WERI-Rb-1 (cell line): ENCODE results near the gene EBF3.

Experiments
- DNase-seq: peaks from one replicate; pipeline ENCODE4 v3.0.0-alpha.2; 2020
- H3K27ac ChIP-seq: fragments of 250-450 bp; sonication (Bioruptor Pico); 2 replicates; pipeline ENCODE4 v1.5.1; 2020; ENCODE audit warnings: mild to moderate bottlenecking, moderate library complexity
- H3K27me3 ChIP-seq: fragments of 250-450 bp; sonication (Bioruptor Pico); 2 replicates; pipeline ENCODE4 v1.5.1; 2021; ENCODE audit warnings: mild to moderate bottlenecking, low read depth, moderate library complexity; ENCODE audit not compliant: insufficient read depth, severe bottlenecking
- H3K36me3 ChIP-seq: fragments of 250-450 bp; sonication (Bioruptor Pico); 2 replicates; pipeline ENCODE4 v1.5.1; 2020; ENCODE audit warnings: mild to moderate bottlenecking, moderate library complexity
- H3K4me3 ChIP-seq: 2 replicates; pipeline ENCODE4 v1.5.1; 2011; ENCODE audit warnings: low read depth, mild to moderate bottlenecking, control low read depth, low read length
- H3K9me3 ChIP-seq: fragments of 250-450 bp; sonication (Bioruptor Pico); 2 replicates; pipeline ENCODE4 v1.5.1; 2021; ENCODE audit warnings: mild to moderate bottlenecking, moderate library complexity; ENCODE audit not compliant: severe bottlenecking
- TF ChIP-seq, protein P1 (sequence below): IDR thresholded peaks from 2 replicates; pipeline ENCODE4 v1.5.1; 2011; ENCODE audit warnings: low read depth, mild to moderate bottlenecking, control low read depth, inconsistent platforms, low read length

EBF3 gene

DNA sequence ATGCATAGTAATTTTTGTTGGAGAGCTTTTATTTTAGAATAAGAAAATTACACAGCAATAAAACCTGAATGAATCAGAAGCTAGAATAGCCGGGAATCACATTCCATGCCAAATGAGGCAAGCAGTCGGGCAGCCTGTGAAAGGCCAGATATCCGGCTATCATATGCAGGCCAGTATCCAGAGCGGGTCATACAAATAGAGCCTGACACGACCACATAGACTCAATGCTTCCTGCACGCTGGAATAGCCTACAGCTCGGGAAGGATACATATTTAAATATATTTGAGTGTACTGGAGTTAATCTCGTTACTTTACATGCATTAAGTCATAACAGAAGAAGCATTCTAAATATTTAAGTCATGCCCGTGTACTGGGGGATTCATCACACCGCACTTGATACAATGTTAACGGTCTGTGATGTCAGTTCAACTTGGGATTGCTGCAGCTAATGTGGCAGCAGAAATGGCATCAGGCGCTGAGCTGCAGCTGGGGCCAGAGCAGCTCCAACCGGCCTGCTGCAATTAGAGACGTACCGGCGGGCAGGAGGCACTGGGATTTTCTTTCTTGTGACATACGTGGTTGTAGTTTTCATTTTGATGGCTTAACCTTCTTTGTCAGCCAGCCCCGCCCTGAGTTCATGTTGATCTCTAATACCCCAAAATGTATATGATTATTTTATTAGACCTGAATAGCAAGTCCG lies 112.0 kb downstream of the EBF3 start:
- H3K36me3 ChIP-seq: no peaks in the 10 kb centered on the region
- peaks cover 7% of the 10 kb centered on the region for H3K9me3 ChIP-seq
- no peaks in the 10 kb centered on the region for H3K27me3 ChIP-seq
- TF ChIP-seq, protein P1, sequence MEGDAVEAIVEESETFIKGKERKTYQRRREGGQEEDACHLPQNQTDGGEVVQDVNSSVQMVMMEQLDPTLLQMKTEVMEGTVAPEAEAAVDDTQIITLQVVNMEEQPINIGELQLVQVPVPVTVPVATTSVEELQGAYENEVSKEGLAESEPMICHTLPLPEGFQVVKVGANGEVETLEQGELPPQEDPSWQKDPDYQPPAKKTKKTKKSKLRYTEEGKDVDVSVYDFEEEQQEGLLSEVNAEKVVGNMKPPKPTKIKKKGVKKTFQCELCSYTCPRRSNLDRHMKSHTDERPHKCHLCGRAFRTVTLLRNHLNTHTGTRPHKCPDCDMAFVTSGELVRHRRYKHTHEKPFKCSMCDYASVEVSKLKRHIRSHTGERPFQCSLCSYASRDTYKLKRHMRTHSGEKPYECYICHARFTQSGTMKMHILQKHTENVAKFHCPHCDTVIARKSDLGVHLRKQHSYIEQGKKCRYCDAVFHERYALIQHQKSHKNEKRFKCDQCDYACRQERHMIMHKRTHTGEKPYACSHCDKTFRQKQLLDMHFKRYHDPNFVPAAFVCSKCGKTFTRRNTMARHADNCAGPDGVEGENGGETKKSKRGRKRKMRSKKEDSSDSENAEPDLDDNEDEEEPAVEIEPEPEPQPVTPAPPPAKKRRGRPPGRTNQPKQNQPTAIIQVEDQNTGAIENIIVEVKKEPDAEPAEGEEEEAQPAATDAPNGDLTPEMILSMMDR: no peak
- H3K4me3 ChIP-seq: no peak overlapping the region
- no peak for DNase-seq
- no peak overlapping the region for H3K27ac ChIP-seq

GRCh38 chr10:129850790-129851189 lies 113.3 kb downstream of the EBF3 start:
- H3K27me3 ChIP-seq: no peaks in the 10 kb centered on the region
- H3K27ac ChIP-seq: no peak overlapping the region
- TF ChIP-seq, protein P1: no peak
- DNase-seq: no peak
- no peaks in the 10 kb centered on the region for H3K9me3 ChIP-seq
- no peak overlapping the region for H3K4me3 ChIP-seq
- no peaks in the 10 kb centered on the region for H3K36me3 ChIP-seq

GRCh38 chr10:129850316-129850715 lies 113.8 kb downstream of the EBF3 start:
- Histone ChIP-seq H3K27me3 (no peaks in the 10 kb centered on the region), H3K36me3 (no peaks in the 10 kb centered on the region), H3K27ac (no peak overlapping the region), H3K4me3 (no peak overlapping the region), H3K9me3 (no peaks in the 10 kb centered on the region)
- TF ChIP-seq, protein P1: no peak
- DNase-seq: no peak

DNA sequence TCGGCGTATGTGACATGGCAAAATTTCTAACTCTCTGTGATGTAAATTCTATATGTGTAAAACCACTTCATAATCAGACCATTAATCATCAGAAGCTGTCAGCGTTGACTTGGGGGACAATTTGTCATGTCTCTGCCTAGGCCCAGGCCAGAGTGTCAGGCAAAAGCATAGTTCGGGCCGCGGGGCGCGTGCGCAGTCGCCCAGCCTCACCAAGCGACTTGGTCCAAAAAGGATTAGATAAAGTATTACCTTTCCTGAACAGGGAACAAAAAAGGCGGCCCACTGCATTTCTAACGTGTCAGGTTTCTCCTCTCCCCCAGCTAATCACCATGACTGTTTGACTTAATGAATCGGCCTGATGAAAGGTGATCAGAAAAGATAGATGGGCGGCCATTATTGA lies 114.2 kb downstream of the EBF3 start:
- no peak overlapping the region for H3K4me3 ChIP-seq
- DNase-seq: no peak
- no peaks in the 10 kb centered on the region for H3K9me3 ChIP-seq
- no peaks in the 10 kb centered on the region for H3K36me3 ChIP-seq
- H3K27me3 ChIP-seq: no peaks in the 10 kb centered on the region
- TF ChIP-seq, protein P1: no peak
- H3K27ac ChIP-seq: no peak overlapping the region

- Histone ChIP-seq H3K27me3 (no peaks in the 10 kb centered on the region), H3K27ac (no peak overlapping the region), H3K9me3 (no peaks in the 10 kb centered on the region), H3K4me3 (no peak overlapping the region), H3K36me3 (no peaks in the 10 kb centered on the region)
- DNase-seq: no peak
- TF ChIP-seq, protein P1: no peak
These were observed 114.7 kb downstream of the EBF3 start for GRCh38 chr10:129849452-129849750.
